Vagina (tissue), 2 donors: Measurements from ENCODE around the gene CD8A. TPM values are rescaled to one million over a fixed set of nuclear protein-coding genes. Genes with fewer than 3 reads are reported as not detected.

Experiments used
- DNase-seq, 2 donors: peaks; one replicate each; pipeline ENCODE4 v3.0.0-alpha.2; 2017; ENCODE audit errors: extremely low spot score in 2 of 2
- H3K27ac ChIP-seq: fragments of 200-600 bp; sonication (generic); one replicate; pipeline ENCODE4 v1.5.1; 2019
- H3K27me3 ChIP-seq: fragments of 200-600 bp; sonication (generic); one replicate; pipeline ENCODE4 v1.5.1; 2019
- H3K36me3 ChIP-seq, 2 donors: fragments of 200-600 bp; sonication (generic); one replicate each; pipeline ENCODE4 v1.5.1; 2017 to 2019
- H3K4me1 ChIP-seq: fragments of 200-600 bp; sonication (generic); one replicate; pipeline ENCODE4 v1.5.1; 2019
- H3K4me3 ChIP-seq, 2 donors: fragments of 200-600 bp; sonication (generic); 1 replicate in 1 of 2; 2 replicates in 1 of 2; pipeline ENCODE4 v1.5.1; 2016 to 2019
- H3K9me3 ChIP-seq: fragments of 200-600 bp; sonication (generic); one replicate; pipeline ENCODE4 v1.5.1; 2019
- POLR2A ChIP-seq, 2 donors: fragments of 450-650 bp; IDR thresholded peaks; one replicate each; pipeline ENCODE4 v1.6.1; 2017; ENCODE audit warnings: antibody characterized with exemption in 2 of 2, mild to moderate bottlenecking in 2 of 2, moderate library complexity in 2 of 2
- POLR2AphosphoS5 ChIP-seq, 2 donors: sonication (generic); formaldehyde crosslinking; IDR thresholded peaks; one replicate each; pipeline ENCODE4 v1.9.0; 2017; ENCODE audit warnings: antibody characterized with exemption in 2 of 2, mild to moderate bottlenecking in 2 of 2, low read depth in 1 of 2; ENCODE audit not compliant: insufficient read depth in 1 of 2
- intact Hi-C: fragments of 100-400 bp; cut with DNase I; formaldehyde crosslinking; loops from one replicate; pipeline ENCODE4 v1.15.1; 2023
- total RNA-seq: library from RNA; depleted of rRNA; stranded (reverse); fragments of >200 nt; gene quantifications from one replicate; pipeline ENCODE4 v1.2.3, GENCODE V29; 2016
- TF ChIP-seq, protein P1 (sequence below), 3 experiments: fragments of 450-650 bp in 2 of 3; fragments of 200-600 bp in 1 of 3; sonication (generic) in 1 of 3; IDR thresholded peaks; one replicate each; pipeline ENCODE4 v1.5.1; 2017 to 2019; ENCODE audit warnings: antibody characterized with exemption in 3 of 3, mild to moderate bottlenecking in 2 of 3, moderate library complexity in 2 of 3

CD8A gene
- total RNA-seq, 1 donor from 2014 or later = 6.9 TPM

GRCh38 chr2:86818114-86818801 lies 27.5 kb upstream of the CD8A start:
- no peak for DNase-seq
- H3K4me3 ChIP-seq = no peak overlapping the region
- H3K27ac ChIP-seq = no peak overlapping the region
- H3K36me3 ChIP-seq = no peaks in the 10 kb centered on the region
- H3K4me1 ChIP-seq = no peaks in the 10 kb centered on the region
- H3K27me3 ChIP-seq = no peaks in the 10 kb centered on the region
- intact Hi-C loops = no loop called here
- H3K9me3 ChIP-seq = no peaks in the 10 kb centered on the region
- TF ChIP-seq POLR2AphosphoS5 (IDR thresholded peaks at IDR 0.05; ENCODE audit: insufficient read depth in 1 of 2, low read depth in 1 of 2) = no peak
- TF ChIP-seq, protein P1, sequence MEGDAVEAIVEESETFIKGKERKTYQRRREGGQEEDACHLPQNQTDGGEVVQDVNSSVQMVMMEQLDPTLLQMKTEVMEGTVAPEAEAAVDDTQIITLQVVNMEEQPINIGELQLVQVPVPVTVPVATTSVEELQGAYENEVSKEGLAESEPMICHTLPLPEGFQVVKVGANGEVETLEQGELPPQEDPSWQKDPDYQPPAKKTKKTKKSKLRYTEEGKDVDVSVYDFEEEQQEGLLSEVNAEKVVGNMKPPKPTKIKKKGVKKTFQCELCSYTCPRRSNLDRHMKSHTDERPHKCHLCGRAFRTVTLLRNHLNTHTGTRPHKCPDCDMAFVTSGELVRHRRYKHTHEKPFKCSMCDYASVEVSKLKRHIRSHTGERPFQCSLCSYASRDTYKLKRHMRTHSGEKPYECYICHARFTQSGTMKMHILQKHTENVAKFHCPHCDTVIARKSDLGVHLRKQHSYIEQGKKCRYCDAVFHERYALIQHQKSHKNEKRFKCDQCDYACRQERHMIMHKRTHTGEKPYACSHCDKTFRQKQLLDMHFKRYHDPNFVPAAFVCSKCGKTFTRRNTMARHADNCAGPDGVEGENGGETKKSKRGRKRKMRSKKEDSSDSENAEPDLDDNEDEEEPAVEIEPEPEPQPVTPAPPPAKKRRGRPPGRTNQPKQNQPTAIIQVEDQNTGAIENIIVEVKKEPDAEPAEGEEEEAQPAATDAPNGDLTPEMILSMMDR (IDR thresholded peaks at IDR 0.05) = no peak
- no peak for TF ChIP-seq POLR2A (IDR thresholded peaks at IDR 0.05)

GRCh38 chr2:86815611-86816010 lies 24.9 kb upstream of the CD8A start:
- Histone ChIP-seq H3K27ac (no peak overlapping the region), H3K36me3 (no peaks in the 10 kb centered on the region), H3K27me3 (no peaks in the 10 kb centered on the region), H3K9me3 (no peaks in the 10 kb centered on the region), H3K4me3 (no peak overlapping the region), H3K4me1 (no peaks in the 10 kb centered on the region)
- TF ChIP-seq POLR2A (IDR thresholded peaks at IDR 0.05) (no peak), POLR2AphosphoS5 (IDR thresholded peaks at IDR 0.05; ENCODE audit: insufficient read depth in 1 of 2, low read depth in 1 of 2) (no peak)
- TF ChIP-seq, protein P1 (IDR thresholded peaks at IDR 0.05) = no peak
- DNase-seq = no peak
- intact Hi-C loops = no loop called here

DNA sequence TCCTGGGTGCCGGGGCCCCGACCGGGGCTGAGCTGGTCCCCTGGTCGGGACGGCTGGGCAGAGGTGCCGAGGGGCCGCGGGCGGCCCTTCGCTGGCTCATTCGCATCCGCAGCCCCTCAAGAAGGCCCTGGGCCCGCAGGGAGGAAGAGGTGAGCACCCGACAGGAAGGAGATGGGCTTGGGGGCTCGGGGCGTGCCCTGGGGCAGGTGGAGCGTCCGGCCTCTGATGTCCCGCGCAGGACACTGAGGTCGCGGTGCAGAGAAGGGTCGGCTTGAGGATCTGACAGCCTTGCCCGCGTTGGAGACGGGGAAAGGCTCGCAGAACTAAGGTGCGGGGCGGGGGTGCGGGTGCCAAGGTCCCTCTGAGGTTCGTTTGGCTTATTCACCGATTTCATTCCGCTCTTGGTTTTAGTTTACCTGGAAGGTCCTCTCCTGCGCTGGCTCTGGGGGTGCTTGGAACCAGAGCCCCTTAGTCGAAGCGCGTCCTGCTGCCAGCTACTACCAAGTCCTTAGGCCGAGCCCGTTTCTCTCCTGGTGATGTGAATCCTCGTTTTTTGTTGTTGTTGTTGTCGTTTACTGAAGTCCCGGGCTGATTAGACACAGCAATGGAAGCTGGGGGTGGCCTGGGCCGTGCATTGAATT lies 18.9 kb upstream of the CD8A start:
- no peaks in the 10 kb centered on the region for H3K36me3 ChIP-seq
- peaks cover 30% of the 10 kb centered on the region for H3K4me1 ChIP-seq
- no peak for TF ChIP-seq POLR2AphosphoS5 (IDR thresholded peaks at IDR 0.05; ENCODE audit: insufficient read depth in 1 of 2, low read depth in 1 of 2)
- no peak for TF ChIP-seq POLR2A (IDR thresholded peaks at IDR 0.05)
- TF ChIP-seq, protein P1 (IDR thresholded peaks at IDR 0.05) = no peak
- H3K9me3 ChIP-seq = no peaks in the 10 kb centered on the region
- DNase-seq = no peak
- H3K27me3 ChIP-seq = peaks cover 8% of the 10 kb centered on the region
- H3K4me3 ChIP-seq = peak overlapping the region; percentile 6 to 20
- intact Hi-C loops = no loop called here
- no peak overlapping the region for H3K27ac ChIP-seq

DNA sequence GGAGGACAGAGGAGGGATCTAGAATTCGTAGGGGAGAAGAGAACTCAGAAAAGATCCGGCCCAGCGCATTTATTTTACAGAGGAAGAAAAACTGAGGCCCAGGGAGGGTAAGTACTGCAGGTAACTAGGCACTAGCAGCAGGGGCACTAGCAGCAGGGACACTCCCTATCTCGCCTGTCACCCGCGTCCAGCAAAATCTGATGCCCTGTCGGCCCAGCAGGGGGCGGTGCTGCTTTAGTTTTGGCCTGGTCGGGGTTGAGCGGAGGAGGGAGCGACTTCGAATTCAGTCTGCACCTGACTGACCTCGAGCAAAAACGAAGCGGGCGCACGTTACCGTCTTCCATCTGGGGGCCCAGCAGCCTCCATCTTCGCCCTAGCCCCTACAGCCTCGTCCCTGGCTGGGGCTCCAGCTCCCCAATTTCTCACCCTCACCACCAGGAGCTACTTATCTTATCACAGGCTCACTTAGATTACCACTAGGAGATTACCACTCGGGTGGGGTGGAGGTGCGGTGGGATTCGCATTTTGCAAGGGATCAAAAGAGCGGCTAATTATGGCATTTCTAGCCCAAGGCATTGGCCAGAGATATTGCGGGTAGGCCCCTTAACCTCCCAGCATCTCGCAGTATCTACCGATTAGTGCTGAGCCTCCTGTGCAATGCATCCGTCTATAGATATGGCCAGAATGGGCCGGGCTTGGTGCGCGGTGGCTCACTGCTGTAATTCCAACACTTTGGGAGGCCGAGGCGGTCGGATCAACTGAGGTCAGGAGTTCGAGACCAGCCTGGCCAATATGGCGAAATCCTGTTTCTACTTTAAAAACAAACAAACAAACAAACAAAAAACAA lies 17.8 kb upstream of the CD8A start:
- Histone ChIP-seq H3K27ac (peak overlapping the region; percentile 16), H3K4me3 (peak overlapping the region; percentile 35 to 49)

More for the DNA sequence above, 17.8 kb upstream of the CD8A start:
- Histone ChIP-seq H3K36me3 (no peaks in the 10 kb centered on the region), H3K4me1 (peaks cover 30% of the 10 kb centered on the region), H3K9me3 (no peaks in the 10 kb centered on the region), H3K27me3 (peaks cover 8% of the 10 kb centered on the region)
- DNase-seq = no peak
- no peak for TF ChIP-seq POLR2AphosphoS5 (IDR thresholded peaks at IDR 0.05; ENCODE audit: insufficient read depth in 1 of 2, low read depth in 1 of 2)
- TF ChIP-seq, protein P1 (IDR thresholded peaks at IDR 0.05) = peak; percentile 87 to 93 (median 90)
- TF ChIP-seq POLR2A (IDR thresholded peaks at IDR 0.05) = no peak
- intact Hi-C loops = no loop called here
